ENCODE measurements around the gene RIT1. TPM values are rescaled to one million over a fixed set of nuclear protein-coding genes. Genes with fewer than 3 reads are reported as not detected.

The RIT1 gene
- total RNA-seq, 1 experiment from 2014 or later, result 14.7 TPM

- H3K9ac ChIP-seq (ENCODE audit: low read length), result no peak overlapping the region
- peaks cover 5% of the 10 kb centered on the region; the same call in 1 of the 2 replicates for H3K4me1 ChIP-seq (ENCODE audit: insufficient read depth, low read length)
- BruUV-seq (replicated peaks), result no TSS peak
- no peaks in the 10 kb centered on the region for H3K9me2 ChIP-seq (replicated peaks; ENCODE audit: low read length)
- POLR2A ChIA-PET (ENCODE audit: unreplicated experiment), result interaction anchor here (0.6 kb wide), 1 partner anchor 188 kb away, joined by 7 read pairs; no protein-coding TSS in a partner anchor
- H2AFZ ChIP-seq (ENCODE audit: low read length), result no peak overlapping the region
- no peaks in the 10 kb centered on the region for H3K9me3 ChIP-seq (ENCODE audit: low read length)
- H4K20me1 ChIP-seq (ENCODE audit: low read length), result peaks cover 33% of the 10 kb centered on the region; the same call in 1 of the 2 replicates
- peaks cover 38% of the 10 kb centered on the region for H3K79me2 ChIP-seq (ENCODE audit: low read length)
- no peak for TF ChIP-seq CTCF (conservative IDR thresholded peaks at IDR 0.05; ENCODE audit: low read depth, low read length)
- no peak for TF ChIP-seq EZH2 (IDR thresholded peaks at IDR 0.05; ENCODE audit: low read length, unreplicated experiment)
- no peak for TF ChIP-seq EZH2phosphoT487 (IDR thresholded peaks at IDR 0.05; ENCODE audit: borderline replicate concordance, low read length)
- ATAC-seq (no peak), DNase-seq (no peak)
- CTCF ChIA-PET, result no interaction called here
- no peak overlapping the region for H3K4me3 ChIP-seq (ENCODE audit: low read length)
- H3K27me3 ChIP-seq (ENCODE audit: low read length), result no peaks in the 10 kb centered on the region
- intact Hi-C loops (cut with micrococcal nuclease), result no loop called here
- no peak overlapping the region for H3K4me2 ChIP-seq (ENCODE audit: low read length)
- H3F3A ChIP-seq (ENCODE audit: low read length, unreplicated experiment), result peaks cover 22% of the 10 kb centered on the region
- H3K36me3 ChIP-seq (ENCODE audit: low read depth, low read length), result peaks cover 82% of the 10 kb centered on the region
- no peak overlapping the region for H3K27ac ChIP-seq (ENCODE audit: low read length)
Observed at GRCh38 chr1:155919801-155920200, 8.7 kb upstream of the RIT1 start.

GRCh38 chr1:155918660-155919059, 7.5 kb upstream of the RIT1 start:
- Histone ChIP-seq H3K9ac (ENCODE audit: low read length) (no peak overlapping the region), H3K4me2 (ENCODE audit: low read length) (no peak overlapping the region), H3K4me3 (ENCODE audit: low read length) (no peak overlapping the region), H4K20me1 (ENCODE audit: low read length) (peaks cover 33% of the 10 kb centered on the region; the same call in 1 of the 2 replicates), H3K27ac (ENCODE audit: low read length) (no peak overlapping the region), H3K9me2 (replicated peaks; ENCODE audit: low read length) (no peaks in the 10 kb centered on the region), H3K9me3 (ENCODE audit: low read length) (no peaks in the 10 kb centered on the region), H2AFZ (ENCODE audit: low read length) (no peak overlapping the region), H3K36me3 (ENCODE audit: low read depth, low read length) (peaks cover 87% of the 10 kb centered on the region), H3K4me1 (ENCODE audit: insufficient read depth, low read length) (peaks cover 5% of the 10 kb centered on the region; the same call in 1 of the 2 replicates), H3K79me2 (ENCODE audit: low read length) (peaks cover 38% of the 10 kb centered on the region), H3F3A (ENCODE audit: low read length, unreplicated experiment) (peaks cover 29% of the 10 kb centered on the region), H3K27me3 (ENCODE audit: low read length) (no peaks in the 10 kb centered on the region)
- intact Hi-C loops (cut with micrococcal nuclease), result no loop called here
- no peak for TF ChIP-seq CTCF (conservative IDR thresholded peaks at IDR 0.05; ENCODE audit: low read depth, low read length)
- TF ChIP-seq EZH2phosphoT487 (IDR thresholded peaks at IDR 0.05; ENCODE audit: borderline replicate concordance, low read length), result no peak
- TF ChIP-seq EZH2 (IDR thresholded peaks at IDR 0.05; ENCODE audit: low read length, unreplicated experiment), result no peak
- BruUV-seq (replicated peaks), result no TSS peak
- ChIA-PET POLR2A (ENCODE audit: unreplicated experiment) (interaction anchor here (0.6 kb wide), 1 partner anchor 12 kb away, joined by 16 read pairs; no protein-coding TSS in a partner anchor), CTCF (no interaction called here)
- ATAC-seq (no peak), DNase-seq (no peak)

GRCh38 chr1:155913969-155914757, 3.0 kb upstream of the RIT1 start:
- Histone ChIP-seq H2AFZ (ENCODE audit: low read length) (no peak overlapping the region), H3K9ac (ENCODE audit: low read length) (no peak overlapping the region), H3K9me2 (replicated peaks; ENCODE audit: low read length) (no peaks in the 10 kb centered on the region), H3F3A (ENCODE audit: low read length, unreplicated experiment) (peaks cover 53% of the 10 kb centered on the region), H3K27me3 (ENCODE audit: low read length) (no peaks in the 10 kb centered on the region), H3K27ac (ENCODE audit: low read length) (no peak overlapping the region), H3K9me3 (ENCODE audit: low read length) (no peaks in the 10 kb centered on the region), H4K20me1 (ENCODE audit: low read length) (peaks cover 20% of the 10 kb centered on the region; the same call in 1 of the 2 replicates), H3K4me1 (ENCODE audit: insufficient read depth, low read length) (peaks cover 32% of the 10 kb centered on the region), H3K79me2 (ENCODE audit: low read length) (peaks cover 29% of the 10 kb centered on the region), H3K4me3 (ENCODE audit: low read length) (no peak overlapping the region), H3K4me2 (ENCODE audit: low read length) (no peak overlapping the region), H3K36me3 (ENCODE audit: low read depth, low read length) (peaks cover 63% of the 10 kb centered on the region)
- no TSS peak for BruUV-seq (replicated peaks)
- CTCF ChIA-PET, result no interaction called here
- DNase-seq (no peak), ATAC-seq (no peak)
- intact Hi-C loops (cut with micrococcal nuclease), result loop anchor here (5.0 kb wide), 1 partner anchor 57 kb away; the partner anchor contains the start of genes GON4L and SYT11
- TF ChIP-seq EZH2 (IDR thresholded peaks at IDR 0.05; ENCODE audit: low read length, unreplicated experiment) (no peak), CTCF (conservative IDR thresholded peaks at IDR 0.05; ENCODE audit: low read depth, low read length) (no peak), EZH2phosphoT487 (IDR thresholded peaks at IDR 0.05; ENCODE audit: borderline replicate concordance, low read length) (no peak)
- POLR2A ChIA-PET (ENCODE audit: unreplicated experiment), result no interaction called here
